OCI-LY1 (cell line): ENCODE measurements around the gene ASMTL.

Experiments
- H2AFZ ChIP-seq: fragments of 200-600 bp; sonication (generic), shearing (Covaris generic); 2 replicates; pipeline ENCODE4 v1.6.0; 2014; ENCODE audit warnings: antibody characterized with exemption, mild to moderate bottlenecking, low read length
- H3F3A ChIP-seq: fragments of 200-600 bp; sonication (generic), shearing (Covaris generic); 2 replicates; pipeline ENCODE4 v1.6.0; 2014; ENCODE audit warnings: mild to moderate bottlenecking, antibody characterized with exemption, low read length, moderate library complexity; ENCODE audit not compliant: insufficient read depth
- H3K27ac ChIP-seq: fragments of 200-600 bp; sonication (generic); 2 replicates; pipeline ENCODE4 v1.5.1; 2014; ENCODE audit warnings: low read length, mixed run types, mild to moderate bottlenecking, low read depth; ENCODE audit not compliant: poor library complexity, severe bottlenecking
- H3K27me3 ChIP-seq: fragments of 200-600 bp; sonication (generic); 2 replicates; pipeline ENCODE4 v1.6.0; 2014; ENCODE audit warnings: antibody characterized with exemption, mild to moderate bottlenecking, low read length, moderate library complexity; ENCODE audit not compliant: insufficient read depth
- H3K36me3 ChIP-seq: fragments of 200-600 bp; sonication (generic); 2 replicates; pipeline ENCODE4 v1.6.1; 2014; ENCODE audit warnings: mild to moderate bottlenecking, antibody characterized with exemption, low read length, moderate library complexity, mixed read lengths; ENCODE audit not compliant: insufficient read depth
- H3K4me1 ChIP-seq: fragments of 200-600 bp; sonication (generic); 2 replicates; pipeline ENCODE4 v1.5.1; 2014; ENCODE audit warnings: mild to moderate bottlenecking, low read length, moderate library complexity; ENCODE audit not compliant: insufficient read depth, severe bottlenecking
- H3K4me2 ChIP-seq: fragments of 200-600 bp; sonication (generic), shearing (Covaris generic); 2 replicates; pipeline ENCODE4 v1.6.1; 2014; ENCODE audit warnings: low read length
- H3K4me3 ChIP-seq: fragments of 200-600 bp; sonication (generic); 2 replicates; pipeline ENCODE4 v1.5.1; 2014; ENCODE audit warnings: low read length, low read depth, mild to moderate bottlenecking, mixed read lengths; ENCODE audit not compliant: poor library complexity, severe bottlenecking
- H3K79me2 ChIP-seq: fragments of 200-600 bp; shearing (Covaris generic); 2 replicates; pipeline ENCODE4 v1.6.1; 2016; ENCODE audit warnings: mixed run types, low read length, mixed read lengths; ENCODE audit not compliant: insufficient read depth
- H3K9ac ChIP-seq: fragments of 200-600 bp; sonication (generic), shearing (Covaris generic); 2 replicates; pipeline ENCODE4 v1.6.1; 2014; ENCODE audit warnings: mild to moderate bottlenecking, low read length, mixed read lengths
- H3K9me2 ChIP-seq: fragments of 200-600 bp; sonication (generic), shearing (Covaris generic); 2 replicates; pipeline ENCODE4 v1.6.1; 2014; ENCODE audit warnings: low read depth, mild to moderate bottlenecking, low read length, mixed read lengths
- H3K9me3 ChIP-seq: fragments of 200-600 bp; shearing (Covaris generic); 2 replicates; pipeline ENCODE4 v1.6.1; 2014; ENCODE audit warnings: low read length, mixed read lengths
- H4K20me1 ChIP-seq: fragments of 200-600 bp; sonication (generic), shearing (Covaris generic); 2 replicates; pipeline ENCODE4 v1.6.0; 2016; ENCODE audit warnings: mild to moderate bottlenecking, low read length; ENCODE audit not compliant: insufficient read depth
- EZH2 ChIP-seq: fragments of 200-600 bp; sonication (generic), shearing (Covaris generic); IDR thresholded peaks from 2 replicates; pipeline ENCODE4 v1.8.0; 2017; ENCODE audit warnings: borderline replicate concordance, mixed run types, mild to moderate bottlenecking, antibody characterized with exemption, low read length, moderate library complexity, mixed read lengths
- TF ChIP-seq, protein P1 (sequence below): fragments of 200-600 bp; sonication (generic), shearing (Covaris generic); IDR thresholded peaks from 2 replicates; pipeline ENCODE4 v1.5.1; 2017; ENCODE audit warnings: mild to moderate bottlenecking, antibody characterized with exemption, low read length, moderate library complexity, mixed read lengths

Gene ASMTL

DNA sequence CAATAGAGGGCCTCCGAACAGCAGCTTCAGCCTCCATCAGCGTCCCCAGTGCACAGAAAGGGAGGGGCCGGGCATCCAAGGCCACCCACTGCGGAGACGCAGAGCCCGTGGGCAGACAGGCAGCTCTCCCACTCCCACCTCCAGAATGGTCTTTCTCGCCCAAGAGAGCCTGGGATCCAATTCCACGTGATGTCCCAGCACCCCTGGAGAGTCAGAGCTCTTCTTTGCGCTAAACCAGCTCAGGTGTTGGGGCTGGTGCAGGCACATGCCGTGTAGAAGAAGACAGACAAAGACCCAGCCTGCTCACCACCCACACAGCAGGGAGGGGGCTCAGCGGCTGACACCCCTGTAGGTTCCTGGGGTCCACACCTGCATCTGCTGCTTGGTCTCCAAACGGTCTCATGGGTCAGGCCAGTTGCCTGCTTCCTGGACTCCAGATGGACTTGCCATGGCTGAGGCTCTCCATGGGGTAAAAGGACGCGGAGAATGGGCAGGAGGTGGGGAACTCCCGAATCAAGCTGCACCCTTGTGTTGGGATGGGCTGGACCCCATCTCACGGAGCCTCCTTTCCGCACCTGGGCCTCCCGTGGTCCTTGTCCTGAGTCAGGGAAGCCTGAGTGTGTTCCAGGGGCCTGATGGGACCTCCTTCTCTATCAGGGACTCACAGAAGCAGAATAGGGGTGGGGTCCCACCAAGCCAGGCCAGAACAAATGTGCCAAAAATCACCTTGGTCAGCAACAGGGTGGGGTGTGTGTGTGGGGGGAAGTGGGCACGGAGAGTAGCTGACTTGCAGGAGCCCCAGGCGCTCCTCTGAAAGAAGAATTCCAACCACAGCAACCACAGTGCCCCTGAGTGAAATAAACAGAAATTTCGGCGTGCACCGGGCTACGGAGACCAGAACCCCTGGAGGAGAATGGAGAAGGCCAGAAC, 11.6 kb upstream of the ASMTL start:
- H3K27me3 ChIP-seq, result no peaks in the 10 kb centered on the region
- H3K4me3 ChIP-seq, result no peak overlapping the region
- H3K9me3 ChIP-seq, result no peaks in the 10 kb centered on the region
- H3K9me2 ChIP-seq, result no peaks in the 10 kb centered on the region
- no peaks in the 10 kb centered on the region for H3K79me2 ChIP-seq
- peaks cover 20% of the 10 kb centered on the region for H3F3A ChIP-seq
- peaks cover 24% of the 10 kb centered on the region for H3K4me1 ChIP-seq
- peak overlapping the region; percentile 48 for H3K27ac ChIP-seq
- H3K4me2 ChIP-seq, result no peak overlapping the region
- TF ChIP-seq, protein P1, sequence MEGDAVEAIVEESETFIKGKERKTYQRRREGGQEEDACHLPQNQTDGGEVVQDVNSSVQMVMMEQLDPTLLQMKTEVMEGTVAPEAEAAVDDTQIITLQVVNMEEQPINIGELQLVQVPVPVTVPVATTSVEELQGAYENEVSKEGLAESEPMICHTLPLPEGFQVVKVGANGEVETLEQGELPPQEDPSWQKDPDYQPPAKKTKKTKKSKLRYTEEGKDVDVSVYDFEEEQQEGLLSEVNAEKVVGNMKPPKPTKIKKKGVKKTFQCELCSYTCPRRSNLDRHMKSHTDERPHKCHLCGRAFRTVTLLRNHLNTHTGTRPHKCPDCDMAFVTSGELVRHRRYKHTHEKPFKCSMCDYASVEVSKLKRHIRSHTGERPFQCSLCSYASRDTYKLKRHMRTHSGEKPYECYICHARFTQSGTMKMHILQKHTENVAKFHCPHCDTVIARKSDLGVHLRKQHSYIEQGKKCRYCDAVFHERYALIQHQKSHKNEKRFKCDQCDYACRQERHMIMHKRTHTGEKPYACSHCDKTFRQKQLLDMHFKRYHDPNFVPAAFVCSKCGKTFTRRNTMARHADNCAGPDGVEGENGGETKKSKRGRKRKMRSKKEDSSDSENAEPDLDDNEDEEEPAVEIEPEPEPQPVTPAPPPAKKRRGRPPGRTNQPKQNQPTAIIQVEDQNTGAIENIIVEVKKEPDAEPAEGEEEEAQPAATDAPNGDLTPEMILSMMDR, result no peak
- no peak for TF ChIP-seq EZH2
- peaks cover 52% of the 10 kb centered on the region for H3K36me3 ChIP-seq
- H4K20me1 ChIP-seq, result no peaks in the 10 kb centered on the region
- no peak overlapping the region for H3K9ac ChIP-seq
- H2AFZ ChIP-seq, result no peak overlapping the region

DNA sequence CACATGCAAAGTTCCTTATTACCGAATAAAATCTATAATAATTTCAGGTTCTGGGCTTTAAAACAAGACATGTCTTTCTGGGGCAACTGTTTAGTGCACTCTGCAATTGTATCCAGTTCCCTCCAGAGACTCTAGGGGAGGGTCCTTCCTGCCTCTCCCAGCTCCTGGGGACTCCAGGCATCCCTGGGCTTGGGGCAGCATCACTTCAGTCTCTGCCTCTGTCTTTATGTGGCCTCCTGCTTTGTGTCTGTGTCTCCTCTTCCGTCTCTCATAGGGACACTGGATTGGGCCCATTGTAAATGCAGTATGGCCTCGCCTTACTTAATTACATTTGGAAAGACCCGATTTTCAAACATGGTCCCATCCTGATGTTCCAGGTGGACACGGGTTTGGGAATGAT, 10.9 kb upstream of the ASMTL start:
- H3K9me2 ChIP-seq, result no peaks in the 10 kb centered on the region
- no peak for TF ChIP-seq EZH2
- TF ChIP-seq, protein P1, result no peak
- peak overlapping the region; percentile 59 for H3K27ac ChIP-seq
- no peaks in the 10 kb centered on the region for H3K79me2 ChIP-seq
- H3K27me3 ChIP-seq, result no peaks in the 10 kb centered on the region
- H3K9ac ChIP-seq, result no peak overlapping the region
- no peaks in the 10 kb centered on the region for H4K20me1 ChIP-seq
- H3K4me3 ChIP-seq, result no peak overlapping the region
- peaks cover 19% of the 10 kb centered on the region for H3K4me1 ChIP-seq
- no peak overlapping the region for H2AFZ ChIP-seq
- peaks cover 16% of the 10 kb centered on the region for H3F3A ChIP-seq
- H3K4me2 ChIP-seq, result no peak overlapping the region
- peaks cover 52% of the 10 kb centered on the region for H3K36me3 ChIP-seq
- no peaks in the 10 kb centered on the region for H3K9me3 ChIP-seq

DNA sequence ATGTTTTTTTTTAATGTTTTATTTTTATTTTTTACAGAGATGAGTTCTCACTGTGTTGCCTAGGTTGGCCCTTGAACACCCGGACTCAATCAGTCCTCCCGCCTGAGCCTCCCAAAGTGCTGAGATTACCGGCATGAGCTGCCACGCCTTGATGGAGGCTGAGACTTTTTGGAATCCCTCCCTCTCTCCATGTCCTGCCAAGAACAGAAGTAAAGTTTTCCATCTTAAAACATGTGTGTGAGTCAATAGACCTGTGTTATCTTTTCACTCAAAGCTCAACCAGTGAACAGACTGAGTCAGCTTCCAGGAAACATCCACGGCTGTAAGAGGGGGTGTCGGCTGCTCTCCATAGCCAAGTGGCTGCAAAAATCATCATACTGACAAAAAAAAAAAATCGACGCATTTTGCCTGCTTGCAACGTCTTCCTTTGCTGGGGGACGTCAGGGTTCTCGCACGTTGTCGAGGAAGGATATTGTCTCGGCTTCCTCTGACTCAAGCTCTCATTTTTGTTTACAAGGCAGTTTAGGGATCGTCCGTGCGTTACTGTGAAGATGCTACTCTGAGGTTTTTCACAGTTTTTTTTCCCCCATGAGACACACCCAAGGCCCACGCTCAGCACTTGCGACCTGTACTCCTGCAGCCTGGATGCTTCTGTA, 10.0 kb upstream of the ASMTL start:
- Histone ChIP-seq H3K4me3 (no peak overlapping the region), H3K4me1 (peaks cover 13% of the 10 kb centered on the region), H3K9me2 (no peaks in the 10 kb centered on the region), H3K9me3 (no peaks in the 10 kb centered on the region), H2AFZ (no peak overlapping the region), H3K79me2 (no peaks in the 10 kb centered on the region), H3K27me3 (no peaks in the 10 kb centered on the region), H3K36me3 (peaks cover 49% of the 10 kb centered on the region), H3F3A (peaks cover 16% of the 10 kb centered on the region), H3K9ac (no peak overlapping the region), H3K4me2 (no peak overlapping the region), H4K20me1 (no peaks in the 10 kb centered on the region), H3K27ac (peak overlapping the region; percentile 59)
- TF ChIP-seq, protein P1, result no peak
- TF ChIP-seq EZH2, result no peak
